Fibroblast of skin of back (primary cell): ENCODE results near the gene CDPF1.
A peak's percentile ranks its signal among the peaks of the same experiment; 100 is the strongest.

Experiments used
- DNase-seq: peaks from one replicate; pipeline ENCODE4 v3.0.0-alpha.2; 2013

CDPF1 gene

GRCh38 chr22:46256358-46256958 is 6.4 kb upstream of the CDPF1 start:
- no peak for DNase-seq

DNA sequence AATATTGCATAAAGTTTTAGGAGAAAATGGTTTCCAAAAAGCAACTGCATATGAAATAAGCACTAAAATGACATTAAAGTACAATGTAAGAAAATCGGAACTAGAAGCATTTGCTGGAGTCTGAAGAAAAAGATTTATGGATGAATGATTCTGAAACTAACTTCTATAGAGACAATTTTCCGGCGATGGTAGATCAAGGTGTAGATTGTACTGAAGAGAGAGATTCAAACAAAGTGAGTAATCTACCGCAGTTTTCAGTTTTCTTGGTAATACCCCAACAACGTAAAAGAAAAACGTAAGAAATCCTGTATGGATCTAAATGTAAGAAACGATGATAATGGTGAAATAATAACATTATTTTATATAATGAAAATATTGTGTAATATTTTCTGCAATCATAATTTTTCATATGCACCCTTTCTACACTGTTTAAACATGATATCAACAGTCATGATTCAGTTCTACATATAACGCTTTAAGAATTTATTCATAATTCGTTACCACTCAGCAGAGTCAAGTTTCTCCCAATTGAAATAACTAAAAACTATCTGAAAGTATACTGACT is 1.8 kb upstream of the CDPF1 start:
- DNase-seq = no peak

- no peak for DNase-seq
Observed at GRCh38 chr22:46251266-46251665, 1.2 kb upstream of the CDPF1 start.

GRCh38 chr22:46250783-46251125 is 661 bp upstream of the CDPF1 start:
- DNase-seq = no peak

GRCh38 chr22:46247443-46247975 is 2.6 kb downstream of the CDPF1 start:
- no peak for DNase-seq

DNA sequence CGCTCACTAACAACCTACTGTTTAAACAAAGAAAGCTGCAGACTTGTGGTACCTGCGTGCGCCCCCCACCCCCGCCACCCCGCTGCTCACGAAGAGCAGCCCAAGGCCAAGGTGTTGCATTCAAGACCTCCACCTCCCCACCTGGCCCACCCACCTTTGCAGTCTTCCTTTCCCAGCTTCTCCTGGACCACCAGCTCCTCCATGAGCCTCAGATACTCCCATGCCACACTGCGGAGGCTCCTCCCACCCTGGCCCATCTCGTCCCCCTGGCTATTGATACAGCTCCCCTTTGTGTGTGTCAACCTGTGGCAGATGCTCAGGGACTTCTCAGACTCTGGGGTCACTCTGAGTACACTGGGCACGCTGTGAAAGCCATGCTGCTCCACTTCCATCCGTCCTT is 3.9 kb downstream of the CDPF1 start:
- DNase-seq = no peak

- DNase-seq = no peak
Observed at GRCh38 chr22:46245511-46245910, 4.6 kb downstream of the CDPF1 start.

DNA sequence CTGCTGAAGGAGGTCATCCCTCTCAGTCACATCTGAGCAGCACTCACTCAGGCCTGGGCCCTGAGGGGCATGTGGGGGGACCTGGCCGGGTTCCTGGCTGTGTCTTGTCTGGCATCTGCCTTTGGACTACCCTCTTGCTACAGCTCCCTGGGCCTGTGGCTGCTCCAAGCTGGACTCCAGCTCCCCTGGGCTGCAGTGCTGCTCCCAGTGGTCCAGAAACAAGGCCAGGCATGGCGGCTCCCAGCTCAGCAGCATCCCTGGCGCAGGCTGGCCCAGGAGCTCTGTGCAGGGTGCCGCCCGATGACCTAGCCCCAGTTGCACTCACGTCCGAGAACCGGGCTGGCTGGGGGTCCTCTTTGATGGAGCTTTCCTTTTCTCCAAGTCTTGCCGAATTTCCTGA is 5.3 kb downstream of the CDPF1 start:
- no peak for DNase-seq

- no peak for DNase-seq
Observed at GRCh38 chr22:46242076-46242475, 8.0 kb downstream of the CDPF1 start.

GRCh38 chr22:46241396-46242007 is 8.6 kb downstream of the CDPF1 start:
- no peak for DNase-seq

DNA sequence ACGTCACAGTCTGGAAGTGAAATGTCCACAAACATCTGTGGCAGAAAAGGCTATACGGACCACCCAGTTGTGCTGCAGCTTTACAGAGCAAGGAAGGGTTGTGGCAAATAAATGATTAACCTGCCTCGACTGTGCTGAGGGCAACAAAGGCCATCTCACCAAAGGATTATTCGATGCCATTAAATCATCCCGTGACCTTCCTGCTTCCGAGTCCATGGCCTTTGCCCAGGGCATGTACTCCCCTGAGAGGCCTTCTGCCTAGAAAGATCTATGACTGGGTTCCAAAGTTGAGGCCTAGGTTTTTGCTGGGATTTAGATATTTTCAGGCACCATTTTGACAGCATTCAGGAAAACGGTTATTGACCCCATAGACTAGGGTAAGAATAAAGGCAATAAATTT is 9.2 kb downstream of the CDPF1 start:
- no peak for DNase-seq

DNA sequence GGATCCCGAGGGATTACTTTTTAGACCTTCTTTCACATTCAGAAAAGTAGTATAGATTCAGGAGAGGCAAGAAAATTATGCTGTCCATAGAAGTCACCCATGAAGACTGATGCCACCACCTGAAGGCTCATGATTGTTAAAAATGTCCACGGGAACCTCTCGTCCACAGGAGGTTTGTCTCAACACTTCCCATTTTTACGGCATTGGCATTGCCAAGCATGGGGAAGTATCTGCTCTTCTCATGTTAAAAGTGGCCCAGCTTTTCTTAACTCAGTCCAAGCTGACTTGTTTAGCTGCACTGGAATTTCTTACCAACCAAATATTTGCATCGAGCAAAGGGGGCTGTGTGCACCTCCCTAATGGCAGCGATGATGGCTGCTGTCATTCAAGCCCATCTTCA is 9.6 kb downstream of the CDPF1 start:
- no peak for DNase-seq

DNA sequence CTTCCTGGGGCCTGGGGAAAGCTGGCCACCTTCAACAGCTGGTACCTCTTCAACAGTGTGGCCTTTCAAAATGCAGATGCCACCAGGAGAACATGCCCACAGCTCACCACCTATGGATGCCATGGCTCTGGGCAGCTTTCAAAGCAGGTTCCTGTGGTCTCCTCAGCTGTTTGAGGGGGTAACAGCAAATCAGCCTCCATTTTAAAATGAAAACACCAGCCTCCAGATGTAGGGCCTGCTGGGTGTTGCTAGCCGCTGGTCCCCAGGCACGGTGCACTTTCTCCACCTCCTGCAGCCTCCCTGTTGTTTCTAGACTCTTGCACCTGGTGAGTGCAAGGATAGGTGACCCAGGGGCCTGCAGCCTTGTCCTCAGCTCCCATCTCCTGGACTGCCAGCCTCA is 10.0 kb downstream of the CDPF1 start:
- no peak for DNase-seq

GRCh38 chr22:46239261-46240048 is 10.6 kb downstream of the CDPF1 start:
- no peak for DNase-seq

- DNase-seq = no peak
Observed at GRCh38 chr22:46238541-46238940, 11.6 kb downstream of the CDPF1 start.

GRCh38 chr22:46237453-46238124 is 12.5 kb downstream of the CDPF1 start:
- no peak for DNase-seq

- no peak for DNase-seq
Observed at GRCh38 chr22:46234969-46235368, 15.1 kb downstream of the CDPF1 start.

- peak; percentile 65 for DNase-seq
Observed at GRCh38 chr22:46233231-46233630, 16.9 kb downstream of the CDPF1 start.

GRCh38 chr22:46230262-46230901 is 19.7 kb downstream of the CDPF1 start:
- DNase-seq = no peak

DNA sequence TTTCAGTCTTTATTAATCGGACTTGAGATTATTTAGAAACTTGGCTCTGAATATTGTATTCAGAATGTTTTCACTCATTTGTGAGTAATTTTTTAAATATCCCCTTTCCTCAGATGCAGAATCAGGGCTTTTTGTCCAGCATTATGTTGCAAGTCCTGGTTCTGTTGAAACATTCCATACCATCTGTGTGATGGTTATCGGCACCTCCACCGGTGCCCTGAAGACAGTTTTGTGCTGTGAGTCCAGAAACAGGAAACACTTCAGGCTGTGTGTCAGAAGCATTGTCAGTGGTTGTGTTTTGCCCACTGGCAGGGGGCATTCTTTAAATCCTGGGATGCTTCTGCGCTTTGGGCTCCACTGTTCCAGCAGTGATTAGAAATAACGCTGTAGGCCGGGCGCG is 20.4 kb downstream of the CDPF1 start:
- DNase-seq = no peak

GRCh38 chr22:46226577-46226976 is 23.5 kb downstream of the CDPF1 start:
- DNase-seq = no peak

DNA sequence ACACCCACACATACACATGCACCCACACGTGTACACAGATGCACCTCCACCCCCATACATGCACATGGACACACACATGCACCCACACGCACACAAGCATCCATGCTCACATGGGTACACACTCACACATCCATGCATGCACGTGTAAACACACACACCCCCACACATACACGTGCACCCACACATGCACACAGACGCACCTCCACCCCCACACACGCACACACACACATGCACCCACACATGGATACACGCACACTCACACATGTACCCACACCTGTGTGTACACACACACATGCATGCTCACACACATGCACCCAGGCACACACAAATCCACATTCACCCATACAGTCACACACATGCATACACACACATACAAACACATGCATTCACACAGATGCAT is 24.5 kb downstream of the CDPF1 start:
- DNase-seq = no peak

GRCh38 chr22:46224898-46225290 is 25.2 kb downstream of the CDPF1 start:
- DNase-seq = no peak
